ENCODE data around the gene TRMT6. TPM values are rescaled to one million over a fixed set of nuclear protein-coding genes. Genes with fewer than 3 reads are reported as not detected.

The TRMT6 gene
- total and polyA plus RNA-seq, 10 of the 15 experiments (the other 5 are each of a cell fraction or from before 2014, with no cell fraction given): 18.2 to 35.5 (median 22.6) TPM

DNA sequence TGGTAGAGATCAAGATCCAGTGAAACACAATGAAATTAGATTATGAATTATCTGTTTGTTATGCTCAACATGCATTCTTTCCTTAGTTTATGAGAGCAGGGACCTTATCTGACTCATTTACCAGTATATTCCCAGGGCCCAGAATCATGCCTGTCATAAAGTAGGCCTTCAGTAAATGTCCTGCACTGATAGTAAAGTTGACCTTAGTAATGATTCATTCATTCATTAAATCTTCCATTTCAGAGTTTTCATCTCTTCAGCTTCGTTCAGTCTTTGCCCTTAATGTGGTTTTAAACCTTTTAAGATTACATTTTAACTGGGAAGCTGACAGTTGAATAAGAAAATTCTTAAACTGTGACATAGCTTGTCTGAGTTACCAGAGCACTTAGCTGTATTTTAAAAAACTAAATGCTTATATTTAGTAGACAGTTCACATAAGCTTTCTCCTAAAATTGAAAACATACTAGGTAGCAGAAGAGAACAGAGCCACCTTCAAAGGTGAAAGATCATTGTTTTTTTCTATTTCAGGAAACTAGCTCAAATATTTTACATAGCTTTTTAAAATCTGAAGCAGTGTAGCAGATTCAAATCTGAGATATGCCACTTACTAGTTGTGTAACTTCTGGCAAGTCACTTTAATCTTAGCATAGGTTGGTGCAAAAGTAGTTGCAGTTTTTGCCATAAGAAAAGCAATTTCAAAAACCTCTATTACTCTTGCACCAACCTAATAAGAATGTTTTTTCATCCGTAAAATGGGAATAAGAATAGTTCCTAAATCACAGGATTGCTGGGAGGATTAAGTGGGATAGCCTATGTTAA is 41.5 kb upstream of the TRMT6 start (continued):
- TF ChIP-seq CEBPZ (IDR thresholded peaks at IDR 0.05; ENCODE audit: low read depth, low read length): no peak
- TF ChIP-seq USF2 (IDR thresholded peaks at IDR 0.05; ENCODE audit: borderline replicate concordance, low read depth, low read length): no peak
- TF ChIP-seq MTA2 (IDR thresholded peaks at IDR 0.05; ENCODE audit: low read depth): no peak
- TF ChIP-seq MEF2B (IDR thresholded peaks at IDR 0.05; ENCODE audit: partially characterized antibody, poor library complexity, severe bottlenecking): no peak
- no peak for TF ChIP-seq NRF1 (conservative IDR thresholded peaks at IDR 0.05; ENCODE audit: low read depth, low read length)
- TF ChIP-seq ZBTB11 (CRISPR knock-in tag; IDR thresholded peaks at IDR 0.05): no peak

All from GM12878 (cell line).